C4-2B (cell line): Measurements from ENCODE around the gene CCDC33.

Experiments
- H3K27ac ChIP-seq: fragments of 450-650 bp; 2 replicates; pipeline ENCODE4 v1.5.1; 2017
- CTCF ChIP-seq: fragments of 450-650 bp; conservative IDR thresholded peaks from 2 replicates; pipeline ENCODE4 v1.5.1; 2017; ENCODE audit warnings: mild to moderate bottlenecking
- ZFX ChIP-seq: fragments of 450-650 bp; IDR thresholded peaks from 2 replicates; pipeline ENCODE4 v1.6.1; 2017

Gene CCDC33

DNA sequence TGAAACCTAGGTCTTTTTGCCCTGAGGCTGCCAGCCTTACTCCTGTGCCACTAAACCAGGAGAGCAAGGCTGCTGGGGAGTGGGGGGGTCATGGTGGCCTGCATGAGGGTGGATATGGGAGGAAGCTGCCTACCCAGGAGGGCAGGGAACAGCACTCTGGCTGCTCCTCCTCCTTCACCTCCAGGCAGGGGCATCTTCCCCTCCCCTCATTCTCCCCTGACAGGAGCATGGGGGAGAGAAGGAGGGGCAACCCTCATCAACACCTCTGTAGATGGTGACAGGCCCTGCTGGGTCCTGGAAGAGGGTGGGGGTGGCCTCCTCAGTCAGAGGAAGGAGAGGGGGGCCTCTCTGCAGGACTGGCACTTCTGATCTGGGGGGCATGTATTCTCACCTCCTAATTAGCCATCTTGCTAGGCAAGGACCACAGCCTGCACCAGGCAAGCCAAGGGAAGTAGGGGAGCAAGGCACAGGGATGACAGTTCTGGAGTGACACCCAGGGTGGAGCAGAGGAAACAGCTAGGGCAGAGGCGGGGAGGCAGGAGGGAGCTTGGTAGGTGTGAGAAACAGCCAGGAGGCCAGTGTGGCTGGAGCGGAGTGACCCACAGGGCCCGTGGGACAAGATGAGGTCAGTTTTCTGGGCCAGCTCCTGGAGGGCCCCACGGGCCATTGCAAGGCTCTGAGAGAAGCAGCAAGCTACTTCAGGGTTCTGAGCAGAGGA, 4.9 kb downstream of the CCDC33 start:
- peak overlapping the region; percentile 61 for H3K27ac ChIP-seq
- TF ChIP-seq CTCF, result no peak
- no peak for TF ChIP-seq ZFX

- no peak overlapping the region for H3K27ac ChIP-seq
- TF ChIP-seq CTCF (no peak), ZFX (no peak)
Observed at GRCh38 chr15:74242441-74243185, 6.5 kb downstream of the CCDC33 start.

DNA sequence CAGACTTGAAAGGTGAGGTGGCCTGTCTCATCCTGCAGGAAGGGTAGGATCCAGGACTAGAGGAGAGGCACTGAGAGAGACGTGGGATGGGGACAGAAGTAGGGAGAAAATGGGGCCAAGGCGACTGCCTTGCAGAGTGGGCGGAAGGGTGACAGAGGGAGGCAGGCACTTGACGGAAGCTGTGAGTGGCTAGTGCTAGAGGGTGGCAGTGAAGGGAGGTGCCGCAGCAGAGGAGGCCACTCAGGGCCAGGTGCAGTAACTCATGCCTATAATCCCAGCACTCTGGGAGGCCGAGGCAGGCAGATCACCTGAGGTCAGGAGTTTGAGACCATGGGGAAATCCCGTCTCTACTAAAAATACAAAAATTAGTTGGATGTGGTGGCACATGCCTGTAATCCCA, 7.3 kb downstream of the CCDC33 start:
- TF ChIP-seq CTCF (no peak), ZFX (no peak)
- H3K27ac ChIP-seq, result no peak overlapping the region

GRCh38 chr15:74244822-74245341, 8.8 kb downstream of the CCDC33 start:
- H3K27ac ChIP-seq, result no peak overlapping the region
- TF ChIP-seq ZFX, result no peak
- no peak for TF ChIP-seq CTCF

GRCh38 chr15:74245342-74245931, 9.3 kb downstream of the CCDC33 start:
- H3K27ac ChIP-seq, result no peak overlapping the region
- no peak for TF ChIP-seq ZFX
- TF ChIP-seq CTCF, result no peak

- H3K27ac ChIP-seq, result peak overlapping the region; percentile 69
- TF ChIP-seq ZFX (no peak), CTCF (no peak)
Observed at GRCh38 chr15:74250266-74250665, 14.1 kb downstream of the CCDC33 start.
